GM10266 (cell line): ENCODE data around the gene XIST.
"Not testable (repeated sequence)": the region's sequence is repeated elsewhere in the genome, so short reads cannot be mapped to it uniquely, and the experiment has no call there.

Experiments used
- DNase-seq: peaks from one replicate; pipeline ENCODE4 v3.0.0; 2012; ENCODE audit errors: extremely low spot score
- CTCF ChIP-seq: IDR thresholded peaks from 2 replicates; pipeline ENCODE4 v1.5.1; 2012; ENCODE audit warnings: mild to moderate bottlenecking, low read depth; ENCODE audit not compliant: control insufficient read depth, insufficient read depth; ENCODE audit errors: missing control alignments

The XIST gene

GRCh38 chrX:73828080-73828720 lies 24.3 kb downstream of the XIST start:
- DNase-seq = no peak
- no peak for TF ChIP-seq CTCF

- DNase-seq = no peak
- TF ChIP-seq CTCF = no peak
Observed at GRCh38 chrX:73827406-73827805, 25.1 kb downstream of the XIST start.

- DNase-seq = no peak
Observed at GRCh38 chrX:73826996-73827395, 25.5 kb downstream of the XIST start.

GRCh38 chrX:73825569-73825968 lies 26.9 kb downstream of the XIST start:
- DNase-seq = no peak
- no peak for TF ChIP-seq CTCF

More at GRCh38 chrX:73826996-73827395, 25.5 kb downstream of the XIST start:
- no peak for TF ChIP-seq CTCF

- DNase-seq = no peak
- TF ChIP-seq CTCF = no peak
Observed at GRCh38 chrX:73823473-73824004, 29.0 kb downstream of the XIST start.

GRCh38 chrX:73822775-73823174 lies 29.7 kb downstream of the XIST start:
- DNase-seq = no peak
- TF ChIP-seq CTCF = no peak

GRCh38 chrX:73821921-73822559 lies 30.5 kb downstream of the XIST start:
- no peak for TF ChIP-seq CTCF
- DNase-seq = no peak

- DNase-seq = not testable (repeated sequence)
Observed at GRCh38 chrX:73819864-73820558, 32.5 kb downstream of the XIST start.
